Esophagus mucosa (tissue), 1 donor: ENCODE measurements around the gene HMGCS2. TPM values are rescaled to one million over a fixed set of nuclear protein-coding genes. Genes with fewer than 3 reads are reported as not detected.
"Not testable (repeated sequence)": the region's sequence is repeated elsewhere in the genome, so short reads cannot be mapped to it uniquely, and the experiment has no call there.

Experiments used
- ATAC-seq: fragments of 200-7000 bp; cut with Tn5 transposase; one replicate; pipeline ENCODE4 v1.9.1; 2020
- total RNA-seq: library from RNA; stranded (reverse); gene quantifications from one replicate; pipeline ENCODE4 v1.2.4, GENCODE V29; 2023
- donor health status: DM: yes; HTN: yes; CAD: no.

HMGCS2 gene
- total RNA-seq, 1 donor from 2014 or later = 0.76 TPM

GRCh38 chr1:119727991-119728390, 40.7 kb downstream of the HMGCS2 start:
- ATAC-seq = peak; percentile 75

- no peak for ATAC-seq
Observed at GRCh38 chr1:119725626-119726025, 43.1 kb downstream of the HMGCS2 start.

- ATAC-seq = no peak
Observed at GRCh38 chr1:119724611-119725218, 44.0 kb downstream of the HMGCS2 start.

- ATAC-seq = no peak
Observed at GRCh38 chr1:119721896-119722295, 46.8 kb downstream of the HMGCS2 start.

- ATAC-seq = no peak
Observed at GRCh38 chr1:119720866-119721440, 47.8 kb downstream of the HMGCS2 start.

GRCh38 chr1:119718972-119719371, 49.7 kb downstream of the HMGCS2 start:
- no peak for ATAC-seq

- ATAC-seq = no peak
Observed at GRCh38 chr1:119718409-119718808, 50.3 kb downstream of the HMGCS2 start.

- peak; percentile 43 for ATAC-seq
Observed at GRCh38 chr1:119715542-119715941, 53.2 kb downstream of the HMGCS2 start.

- no peak for ATAC-seq
Observed at GRCh38 chr1:119714583-119714982, 54.1 kb downstream of the HMGCS2 start.

GRCh38 chr1:119713749-119714456, 54.8 kb downstream of the HMGCS2 start:
- ATAC-seq = no peak

GRCh38 chr1:119713039-119713748, 55.5 kb downstream of the HMGCS2 start:
- peak; percentile 3 for ATAC-seq

GRCh38 chr1:119712342-119713038, 56.2 kb downstream of the HMGCS2 start:
- peak; percentile 68 for ATAC-seq

- peak; percentile 91 for ATAC-seq
Observed at GRCh38 chr1:119711804-119712341, 56.8 kb downstream of the HMGCS2 start, which contains the start of gene PHGDH. Gene PHGDH (plus strand): TSS chr1:119711934. CDS start chr1:119712023, 89 bp downstream.

GRCh38 chr1:119711356-119711803, 57.3 kb downstream of the HMGCS2 start:
- not testable (repeated sequence) for ATAC-seq

- not testable (repeated sequence) for ATAC-seq
Observed at GRCh38 chr1:119706599-119706998, 62.1 kb downstream of the HMGCS2 start.

GRCh38 chr1:119703666-119704450, 64.8 kb downstream of the HMGCS2 start:
- no peak for ATAC-seq

GRCh38 chr1:119702384-119702783, 66.3 kb downstream of the HMGCS2 start:
- peak; percentile 77 for ATAC-seq

- ATAC-seq = no peak
Observed at GRCh38 chr1:119701659-119702058, 67.0 kb downstream of the HMGCS2 start.

- no peak for ATAC-seq
Observed at GRCh38 chr1:119700326-119700725, 68.4 kb downstream of the HMGCS2 start.
